ENCODE measurements around the gene RAD9A.

The RAD9A gene

DNA sequence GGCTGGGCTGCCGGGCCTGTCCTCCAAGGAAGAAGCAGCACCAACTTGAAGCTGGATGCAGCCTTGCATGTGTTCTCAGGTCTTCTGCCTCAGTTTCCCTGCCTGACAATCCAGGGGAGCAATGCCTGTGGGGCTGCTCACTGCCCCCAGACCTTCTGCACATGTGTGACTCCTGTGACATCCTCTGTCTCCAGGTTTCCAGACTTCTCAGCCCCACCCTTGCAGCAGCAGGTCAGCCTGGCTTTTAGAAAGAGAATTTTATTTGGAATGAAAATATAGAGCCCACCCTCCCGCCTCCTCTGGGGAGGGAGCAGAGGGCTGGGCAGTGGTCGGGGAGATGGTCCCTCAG lies 46.0 kb downstream of the RAD9A start:
- CTCF ChIA-PET = no interaction called here
- DNase-seq (ENCODE audit: extremely low spot score) = no peak
- TF ChIP-seq CTBP1 (IDR thresholded peaks at IDR 0.05; ENCODE audit: borderline replicate concordance) = no peak
- no peak for TF ChIP-seq NFRKB (IDR thresholded peaks at IDR 0.05)
- no peak for TF ChIP-seq SP1 (IDR thresholded peaks at IDR 0.05)
- no peak for TF ChIP-seq ELF4 (IDR thresholded peaks at IDR 0.05)
- TF ChIP-seq BHLHE40 (IDR thresholded peaks at IDR 0.05; ENCODE audit: borderline replicate concordance) = no peak
- no peak for TF ChIP-seq FOXK2 (IDR thresholded peaks at IDR 0.05)
- no peak for TF ChIP-seq FOXA1 (IDR thresholded peaks at IDR 0.05)
- no peak for TF ChIP-seq ZNF384 (IDR thresholded peaks at IDR 0.05)
- POLR2A ChIA-PET = interaction anchor here (0.6 to 4.0 kb wide), 3 partner anchors 9 to 36 kb away, joined by 4 to 14 read pairs (median 5); partner anchors contain the start of genes PPP1CA, RPS6KB2 and TMEM134

DNA sequence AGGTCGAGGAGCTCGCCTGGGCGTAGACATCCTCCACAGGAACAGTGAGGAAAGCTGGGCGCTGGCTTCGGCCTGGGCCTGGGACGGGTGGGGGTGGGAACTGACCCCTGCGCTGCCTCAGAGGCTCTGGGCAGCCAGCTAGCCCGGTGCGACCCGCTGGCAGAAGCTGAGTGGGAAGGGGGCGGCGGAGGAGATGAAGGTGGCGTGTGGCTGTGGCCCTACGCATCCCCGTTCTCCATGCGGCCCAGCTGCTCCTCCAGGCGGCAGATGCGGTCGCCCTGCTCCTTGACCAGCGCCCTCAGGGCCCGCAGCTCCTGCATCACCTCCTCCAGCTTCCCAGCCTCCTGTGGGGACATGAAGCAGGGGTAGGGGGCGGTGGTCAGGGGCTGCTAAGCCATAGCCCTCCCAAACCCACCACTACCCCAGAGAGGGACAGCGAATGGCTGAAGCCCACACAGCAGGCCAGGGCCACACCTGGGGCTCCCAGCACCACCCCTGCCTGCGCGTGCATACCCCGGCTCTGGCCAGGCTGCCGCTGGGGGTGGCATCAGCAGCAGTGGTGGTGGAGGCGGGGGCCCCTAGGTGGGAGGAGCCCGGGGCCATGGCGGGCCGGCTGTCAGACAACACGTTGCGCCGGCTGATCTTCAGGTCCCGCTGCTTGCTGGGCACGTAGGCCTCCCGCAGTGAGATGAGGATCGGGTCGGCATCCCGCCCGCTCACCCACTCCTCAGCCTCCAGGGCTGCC lies 46.5 kb downstream of the RAD9A start:
- TF ChIP-seq ZNF384 (IDR thresholded peaks at IDR 0.05) (no peak), BHLHE40 (IDR thresholded peaks at IDR 0.05; ENCODE audit: borderline replicate concordance) (no peak), ELF4 (IDR thresholded peaks at IDR 0.05) (no peak), L3MBTL2 (conservative IDR thresholded peaks at IDR 0.05) (no peak), NFRKB (IDR thresholded peaks at IDR 0.05) (no peak), TARDBP (IDR thresholded peaks at IDR 0.05) (no peak), ARNT (IDR thresholded peaks at IDR 0.05) (no peak), SUZ12 (IDR thresholded peaks at IDR 0.05) (no peak), FOXK2 (IDR thresholded peaks at IDR 0.05) (no peak), SP1 (IDR thresholded peaks at IDR 0.05) (no peak), CTBP1 (IDR thresholded peaks at IDR 0.05; ENCODE audit: borderline replicate concordance) (no peak), LEF1 (IDR thresholded peaks at IDR 0.05; ENCODE audit: borderline replicate concordance) (no peak)
- TF ChIP-seq, protein P1, sequence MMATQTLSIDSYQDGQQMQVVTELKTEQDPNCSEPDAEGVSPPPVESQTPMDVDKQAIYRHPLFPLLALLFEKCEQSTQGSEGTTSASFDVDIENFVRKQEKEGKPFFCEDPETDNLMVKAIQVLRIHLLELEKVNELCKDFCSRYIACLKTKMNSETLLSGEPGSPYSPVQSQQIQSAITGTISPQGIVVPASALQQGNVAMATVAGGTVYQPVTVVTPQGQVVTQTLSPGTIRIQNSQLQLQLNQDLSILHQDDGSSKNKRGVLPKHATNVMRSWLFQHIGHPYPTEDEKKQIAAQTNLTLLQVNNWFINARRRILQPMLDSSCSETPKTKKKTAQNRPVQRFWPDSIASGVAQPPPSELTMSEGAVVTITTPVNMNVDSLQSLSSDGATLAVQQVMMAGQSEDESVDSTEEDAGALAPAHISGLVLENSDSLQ (IDR thresholded peaks at IDR 0.05) = no peak
- ChIA-PET CTCF (no interaction called here), POLR2A (interaction anchor here (0.6 to 4.0 kb wide), 5 partner anchors 9 to 47 kb away, joined by 3 to 14 read pairs (median 4); partner anchors contain the start of genes PPP1CA, RAD9A, RPS6KB2 and TMEM134)
- no peak for DNase-seq (ENCODE audit: extremely low spot score)

DNA sequence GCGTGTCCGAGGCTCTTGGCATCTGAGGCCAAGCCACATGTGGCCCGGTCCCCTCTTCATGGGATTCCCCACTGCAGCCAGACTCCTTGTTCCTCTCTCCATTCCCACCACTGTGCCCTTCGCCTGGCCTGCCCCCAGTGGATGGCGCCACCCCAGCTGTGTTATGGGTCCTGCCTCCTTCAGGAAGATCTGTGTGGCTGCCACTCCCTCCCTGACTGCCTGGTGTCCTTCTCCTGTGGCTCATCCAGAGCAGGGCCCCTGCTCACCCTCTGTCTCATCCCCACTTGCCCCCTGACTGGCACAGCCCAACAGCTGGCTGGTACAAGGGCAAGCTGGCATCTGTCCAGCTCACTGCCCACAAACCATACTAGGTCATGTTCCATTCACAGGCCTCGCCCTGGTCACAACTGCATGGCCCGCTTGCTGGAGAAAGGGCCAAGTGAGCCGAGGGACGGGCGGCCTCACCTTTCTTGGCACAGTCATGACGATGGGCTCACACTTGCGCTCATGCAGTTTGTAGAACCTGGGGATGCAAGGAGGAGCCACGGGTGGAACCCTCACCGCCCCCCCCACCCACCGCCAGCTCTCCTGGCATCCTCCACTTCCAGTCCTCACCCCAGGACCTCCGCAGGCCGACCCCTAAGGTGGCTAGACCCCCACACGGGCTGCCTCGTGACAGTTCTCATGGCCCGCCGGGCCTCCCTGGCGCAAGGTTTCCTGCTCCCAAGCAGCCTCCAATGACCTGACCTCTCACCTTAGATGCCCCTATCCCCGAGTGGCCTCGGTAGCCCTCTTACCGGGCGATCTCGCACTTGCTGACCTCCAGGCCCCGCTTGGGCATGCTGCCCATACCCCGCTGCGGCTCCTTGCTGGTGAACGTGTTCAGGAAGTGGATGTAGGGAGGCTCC lies 47.8 kb downstream of the RAD9A start:
- no peak for DNase-seq (ENCODE audit: extremely low spot score)
- POLR2A ChIA-PET = interaction anchor here (0.7 to 4.0 kb wide), 6 partner anchors 10 to 48 kb away, joined by 3 to 14 read pairs (median 3); partner anchors contain the start of genes AIP, PPP1CA, RAD9A and TMEM134
- TF ChIP-seq ELF4 (IDR thresholded peaks at IDR 0.05) = no peak
- TF ChIP-seq ZNF384 (IDR thresholded peaks at IDR 0.05) = no peak
- TF ChIP-seq LEF1 (IDR thresholded peaks at IDR 0.05; ENCODE audit: borderline replicate concordance) = no peak
- TF ChIP-seq, protein P1 (IDR thresholded peaks at IDR 0.05) = no peak
- CTCF ChIA-PET = no interaction called here

DNA sequence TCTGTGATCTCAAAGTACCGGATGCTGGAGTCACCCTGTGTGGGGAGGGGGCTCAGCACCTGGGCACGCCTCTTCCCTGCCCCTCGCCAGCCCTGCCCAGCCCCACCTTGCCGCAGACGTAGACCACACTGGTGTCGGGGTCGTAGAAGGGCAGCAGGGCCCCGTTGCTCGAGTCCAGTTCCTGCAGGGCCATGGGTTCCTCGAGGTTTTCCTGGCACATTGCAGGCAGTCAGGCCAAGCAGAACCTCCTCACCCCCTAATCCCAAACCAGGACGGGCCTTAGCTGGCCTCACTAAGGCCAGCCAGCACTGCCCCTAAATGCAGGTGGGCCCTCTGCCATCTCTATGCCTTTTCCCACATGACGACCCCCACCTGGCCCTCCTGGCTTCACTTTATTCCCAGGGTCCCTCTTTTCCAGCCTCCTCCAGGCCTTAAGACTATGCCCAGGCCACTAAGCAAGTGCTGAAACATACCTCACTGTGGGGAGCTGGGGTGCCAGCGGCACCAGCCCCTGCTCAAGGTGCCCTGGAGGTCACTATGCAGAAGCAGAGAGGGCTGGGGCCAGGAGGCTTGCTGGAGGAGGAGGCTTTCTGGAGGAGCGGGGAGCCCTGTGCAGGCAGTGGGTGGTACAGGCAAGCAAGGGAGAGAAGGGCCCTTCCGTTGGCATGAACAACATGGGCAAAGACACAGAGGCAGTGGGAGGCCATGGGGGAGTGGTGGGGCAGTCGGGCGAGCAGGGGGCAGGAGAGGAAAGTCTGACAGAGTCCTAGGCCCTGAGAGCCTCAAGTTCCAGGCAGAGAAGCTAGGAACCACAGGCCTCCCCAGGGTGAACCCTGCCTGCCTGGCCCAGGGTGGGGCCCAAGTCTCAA lies 48.7 kb downstream of the RAD9A start:
- ChIA-PET POLR2A (interaction anchor here (1.0 to 1.5 kb wide), 3 partner anchors 12 to 65 kb away, joined by 3 to 7 read pairs (median 3); partner anchors contain the start of gene RPS6KB2), CTCF (no interaction called here)
- DNase-seq (ENCODE audit: extremely low spot score) = no peak
- TF ChIP-seq L3MBTL2 (conservative IDR thresholded peaks at IDR 0.05) = no peak

DNA sequence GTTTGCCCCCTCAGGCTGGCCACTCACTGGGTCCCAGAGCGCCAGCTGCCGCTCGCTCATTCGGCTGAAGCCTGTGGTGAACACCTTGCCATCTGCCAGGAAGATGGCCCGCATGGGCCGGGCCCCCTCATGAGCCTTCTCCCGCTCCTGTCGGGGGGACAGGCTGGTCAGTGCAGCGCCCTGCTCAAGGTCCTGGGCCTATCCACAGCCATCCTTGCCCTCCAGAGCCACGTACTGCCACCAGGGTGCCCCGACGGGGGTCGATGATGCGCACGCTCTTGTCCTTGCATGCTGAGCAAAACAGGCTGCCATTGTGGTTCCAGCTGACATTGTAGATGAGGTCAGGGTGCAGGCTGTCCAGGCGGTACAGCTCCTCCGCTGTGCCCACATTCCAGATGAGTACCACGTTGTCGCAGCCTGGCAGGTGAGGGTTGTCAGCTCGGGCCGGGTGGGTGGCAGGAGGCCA lies 49.3 kb downstream of the RAD9A start:
- no peak for TF ChIP-seq L3MBTL2 (conservative IDR thresholded peaks at IDR 0.05)
- no peak for TF ChIP-seq ZNF384 (IDR thresholded peaks at IDR 0.05)
- TF ChIP-seq LEF1 (IDR thresholded peaks at IDR 0.05; ENCODE audit: borderline replicate concordance) = no peak
- no peak for TF ChIP-seq CTBP1 (IDR thresholded peaks at IDR 0.05; ENCODE audit: borderline replicate concordance)
- TF ChIP-seq, protein P1 (IDR thresholded peaks at IDR 0.05) = no peak
- no peak for TF ChIP-seq FOXA1 (IDR thresholded peaks at IDR 0.05)
- no peak for TF ChIP-seq FOXM1 (IDR thresholded peaks at IDR 0.05; ENCODE audit: borderline replicate concordance)
- no peak for TF ChIP-seq ELF4 (IDR thresholded peaks at IDR 0.05)
- no peak for TF ChIP-seq NFRKB (IDR thresholded peaks at IDR 0.05)
- no peak for TF ChIP-seq FOXK2 (IDR thresholded peaks at IDR 0.05)
- TF ChIP-seq SUZ12 (IDR thresholded peaks at IDR 0.05) = no peak
- no peak for TF ChIP-seq TARDBP (IDR thresholded peaks at IDR 0.05)
- no peak for TF ChIP-seq HDGF (IDR thresholded peaks at IDR 0.05; ENCODE audit: borderline replicate concordance)
- no peak for TF ChIP-seq SP1 (IDR thresholded peaks at IDR 0.05)
- TF ChIP-seq ARNT (IDR thresholded peaks at IDR 0.05) = no peak
- no peak for DNase-seq (ENCODE audit: extremely low spot score)
- CTCF ChIA-PET = no interaction called here
- POLR2A ChIA-PET = interaction anchor here (0.7 to 1.5 kb wide), 5 partner anchors 13 to 65 kb away, joined by 3 to 7 read pairs (median 3); partner anchors contain the start of genes AIP and RPS6KB2

All from HEK293T (cell line).